A673 (cell line): ENCODE measurements around the gene POMGNT2. TPM values are rescaled to one million over a fixed set of nuclear protein-coding genes. Genes with fewer than 3 reads are reported as not detected.

Source experiments
- BruUV-seq: library from RNA; stranded (reverse); fragments of 400-500 nt; replicated peaks from 2 replicates; lab custom pipeline; 2021; lab: Mats Ljungman, UMichigan
- CTCF ChIA-PET: fragments of 300-600 bp; sonication (Branson Sonifier 250); formaldehyde crosslinking; loops from one replicate; lab custom pipeline; 2022; ENCODE audit warnings: antibody characterized with exemption; lab: Charles Lee
- POLR2A ChIA-PET: fragments of 300-600 bp; sonication (Branson Sonifier 250); formaldehyde crosslinking; loops from one replicate; lab custom pipeline; 2022; ENCODE audit warnings: antibody characterized with exemption; ENCODE audit not compliant: low non-redundant PET; lab: Charles Lee
- DNase-seq: peaks from one replicate; pipeline ENCODE4 v3.0.0-alpha.2; 2015; ENCODE audit warnings: low spot score
- H3K27ac ChIP-seq: fragments of 200-600 bp; sonication (generic); 2 replicates; pipeline ENCODE4 v1.5.1; 2016; ENCODE audit warnings: mixed run types, low read depth, mild to moderate bottlenecking, mixed read lengths, antibody characterized with exemption, low read length; ENCODE audit not compliant: poor library complexity, severe bottlenecking
- H3K27me3 ChIP-seq: fragments of 200-600 bp; sonication (generic); replicated peaks from 2 replicates; pipeline ENCODE4 v1.6.1; 2017; ENCODE audit warnings: mixed run types, low read depth, mild to moderate bottlenecking, mixed read lengths, antibody characterized with exemption, low read length; ENCODE audit not compliant: insufficient read depth, poor library complexity
- H3K36me3 ChIP-seq: fragments of 200-600 bp; sonication (generic); 2 replicates; pipeline ENCODE4 v1.6.1; 2016; ENCODE audit warnings: mixed run types, mild to moderate bottlenecking, mixed read lengths, antibody characterized with exemption, low read length; ENCODE audit not compliant: insufficient read depth, poor library complexity, severe bottlenecking
- H3K4me1 ChIP-seq: fragments of 200-600 bp; sonication (generic); 2 replicates; pipeline ENCODE4 v1.6.1; 2017; ENCODE audit warnings: mixed run types, mild to moderate bottlenecking, mixed read lengths, antibody characterized with exemption, low read length; ENCODE audit not compliant: insufficient read depth, poor library complexity, severe bottlenecking
- H3K4me3 ChIP-seq: fragments of 200-600 bp; sonication (generic); 2 replicates; pipeline ENCODE4 v1.5.1; 2016; ENCODE audit warnings: low read depth, mixed run types, mild to moderate bottlenecking, mixed read lengths, low read length; ENCODE audit not compliant: poor library complexity, severe bottlenecking
- H3K9me3 ChIP-seq: fragments of 200-600 bp; sonication (generic); 2 replicates; pipeline ENCODE4 v1.6.1; 2016; ENCODE audit warnings: mixed run types, low read depth, mild to moderate bottlenecking, mixed read lengths, antibody characterized with exemption, low read length; ENCODE audit not compliant: poor library complexity, severe bottlenecking
- EZH2 ChIP-seq: fragments of 200-600 bp; sonication (generic); IDR thresholded peaks from 2 replicates; pipeline ENCODE4 v1.6.1; 2017; ENCODE audit warnings: borderline replicate concordance, low read depth, mild to moderate bottlenecking, mixed read lengths, antibody characterized with exemption, low read length; ENCODE audit not compliant: poor library complexity, severe bottlenecking
- intact Hi-C: fragments of 100-400 bp; cut with micrococcal nuclease; formaldehyde crosslinking; loops from one replicate; pipeline ENCODE4 v1.10.0; 2022; ENCODE audit not compliant: unreplicated experiment
- total RNA-seq: library from RNA; stranded (reverse); gene quantifications from 2 replicates; pipeline ENCODE4 v1.2.3, GENCODE V29; 2021
- TF ChIP-seq, protein P1 (sequence below): fragments of 300-800, 200-600 bp; sonication (generic); conservative IDR thresholded peaks from 2 replicates; pipeline ENCODE4 v1.5.1; 2017; ENCODE audit warnings: low read depth, mild to moderate bottlenecking, antibody characterized with exemption, low read length, moderate library complexity, mixed read lengths

The POMGNT2 gene
- total RNA-seq, 1 experiment from 2014 or later, result 6.5 TPM

DNA sequence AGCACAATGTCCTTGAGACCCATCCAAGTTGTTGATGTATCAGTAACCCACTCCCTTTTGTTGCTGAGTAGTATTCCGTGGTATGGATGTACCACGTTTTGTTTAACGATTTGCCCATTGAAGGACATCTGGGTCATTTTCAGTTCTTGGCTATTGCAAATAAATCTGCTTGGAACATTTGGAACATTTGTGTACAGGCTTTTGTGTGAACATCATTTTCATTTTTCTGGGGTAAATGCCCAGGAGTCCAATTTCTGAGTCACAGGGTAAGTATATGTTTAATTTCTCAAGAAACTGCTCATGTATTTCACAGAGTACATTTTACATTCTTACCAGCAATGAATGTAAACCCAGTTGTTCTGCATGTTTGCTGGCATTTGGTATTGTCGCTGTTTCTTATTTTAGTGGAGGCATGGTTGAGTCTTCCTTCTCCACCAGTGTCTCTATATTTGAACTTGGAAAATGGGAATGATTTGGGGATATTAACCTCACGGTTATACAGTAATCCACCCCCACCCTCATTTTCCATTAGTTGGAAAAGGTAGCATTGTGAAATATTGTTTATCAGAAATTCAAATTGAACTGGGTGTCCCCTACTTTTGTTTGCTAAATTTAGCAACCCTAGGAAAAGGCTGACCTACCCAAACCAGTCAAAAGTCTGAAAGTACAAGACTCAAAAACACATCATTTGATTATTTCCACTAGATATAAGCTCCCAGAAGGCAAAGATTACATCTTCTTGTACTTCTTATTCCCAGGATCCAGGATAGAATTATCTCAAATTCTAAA lies 30.8 kb downstream of the POMGNT2 start:
- no peak for DNase-seq
- H3K36me3 ChIP-seq, result no peaks in the 10 kb centered on the region
- POLR2A ChIA-PET, result no interaction called here
- H3K27me3 ChIP-seq, result no peaks in the 10 kb centered on the region
- H3K4me1 ChIP-seq, result no peaks in the 10 kb centered on the region
- no peaks in the 10 kb centered on the region for H3K9me3 ChIP-seq
- no peak overlapping the region for H3K27ac ChIP-seq
- CTCF ChIA-PET, result no interaction called here
- no TSS peak for BruUV-seq
- no peak for TF ChIP-seq EZH2
- TF ChIP-seq, protein P1, sequence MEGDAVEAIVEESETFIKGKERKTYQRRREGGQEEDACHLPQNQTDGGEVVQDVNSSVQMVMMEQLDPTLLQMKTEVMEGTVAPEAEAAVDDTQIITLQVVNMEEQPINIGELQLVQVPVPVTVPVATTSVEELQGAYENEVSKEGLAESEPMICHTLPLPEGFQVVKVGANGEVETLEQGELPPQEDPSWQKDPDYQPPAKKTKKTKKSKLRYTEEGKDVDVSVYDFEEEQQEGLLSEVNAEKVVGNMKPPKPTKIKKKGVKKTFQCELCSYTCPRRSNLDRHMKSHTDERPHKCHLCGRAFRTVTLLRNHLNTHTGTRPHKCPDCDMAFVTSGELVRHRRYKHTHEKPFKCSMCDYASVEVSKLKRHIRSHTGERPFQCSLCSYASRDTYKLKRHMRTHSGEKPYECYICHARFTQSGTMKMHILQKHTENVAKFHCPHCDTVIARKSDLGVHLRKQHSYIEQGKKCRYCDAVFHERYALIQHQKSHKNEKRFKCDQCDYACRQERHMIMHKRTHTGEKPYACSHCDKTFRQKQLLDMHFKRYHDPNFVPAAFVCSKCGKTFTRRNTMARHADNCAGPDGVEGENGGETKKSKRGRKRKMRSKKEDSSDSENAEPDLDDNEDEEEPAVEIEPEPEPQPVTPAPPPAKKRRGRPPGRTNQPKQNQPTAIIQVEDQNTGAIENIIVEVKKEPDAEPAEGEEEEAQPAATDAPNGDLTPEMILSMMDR, result no peak
- intact Hi-C loops, result no loop called here
- no peak overlapping the region for H3K4me3 ChIP-seq

DNA sequence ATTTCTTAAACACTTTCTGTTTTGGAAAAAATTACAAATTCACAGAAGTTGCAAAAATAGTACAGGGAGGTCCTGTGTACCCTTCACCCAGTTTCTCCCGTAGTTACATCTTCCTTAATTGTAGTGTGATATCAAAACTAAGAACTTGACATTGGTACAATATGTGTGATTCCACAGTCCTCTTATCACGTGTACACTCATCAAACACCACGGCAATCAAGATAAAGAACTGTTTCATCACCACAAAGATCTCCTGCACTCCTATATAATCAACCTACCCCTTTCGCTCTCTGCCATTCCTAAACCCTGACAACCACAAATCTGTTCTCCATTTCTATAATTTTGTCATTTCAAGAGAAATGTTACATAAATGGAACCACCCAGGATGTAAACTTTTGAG lies 31.4 kb downstream of the POMGNT2 start:
- Histone ChIP-seq H3K27ac (no peak overlapping the region), H3K36me3 (no peaks in the 10 kb centered on the region), H3K4me3 (no peak overlapping the region), H3K4me1 (no peaks in the 10 kb centered on the region), H3K27me3 (no peaks in the 10 kb centered on the region), H3K9me3 (no peaks in the 10 kb centered on the region)
- intact Hi-C loops, result no loop called here
- POLR2A ChIA-PET, result no interaction called here
- no peak for DNase-seq
- BruUV-seq, result no TSS peak
- CTCF ChIA-PET, result no interaction called here
- TF ChIP-seq EZH2, result no peak
- TF ChIP-seq, protein P1, result no peak

DNA sequence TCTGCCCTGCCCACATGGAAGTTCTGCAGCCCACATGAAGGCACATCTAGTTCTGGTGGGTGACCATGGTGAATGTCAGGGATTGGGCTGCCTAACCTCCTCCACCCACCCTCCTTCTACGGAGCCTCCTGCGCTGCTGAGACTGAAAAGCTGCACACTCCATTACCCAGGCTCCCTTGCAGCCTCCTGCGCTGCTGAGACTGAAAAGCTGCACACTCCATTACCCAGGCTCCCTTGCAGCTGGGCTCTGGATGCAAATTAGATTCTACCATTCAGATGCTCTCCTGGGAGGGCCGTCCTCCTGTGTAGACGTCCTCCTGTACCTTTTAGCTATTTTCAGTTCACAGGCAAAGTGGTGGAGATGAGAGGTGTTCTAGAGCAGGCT lies 32.1 kb downstream of the POMGNT2 start:
- H3K4me3 ChIP-seq, result no peak overlapping the region
- H3K27ac ChIP-seq, result no peak overlapping the region
- H3K36me3 ChIP-seq, result no peaks in the 10 kb centered on the region
- no TSS peak for BruUV-seq
- no peaks in the 10 kb centered on the region for H3K9me3 ChIP-seq
- CTCF ChIA-PET, result no interaction called here
- POLR2A ChIA-PET, result no interaction called here
- intact Hi-C loops, result no loop called here
- H3K4me1 ChIP-seq, result no peaks in the 10 kb centered on the region
- no peak for DNase-seq
- TF ChIP-seq, protein P1, result no peak
- no peak for TF ChIP-seq EZH2
- no peaks in the 10 kb centered on the region for H3K27me3 ChIP-seq
